OCI-LY7 (cell line): ENCODE results near the gene PVALEF. TPM values are rescaled to one million over a fixed set of nuclear protein-coding genes. Genes with fewer than 3 reads are reported as not detected.

Source experiments
- BruUV-seq: library from RNA; stranded (reverse); fragments of 400-500 nt; replicated peaks from 2 replicates; lab custom pipeline; 2021; lab: Mats Ljungman, UMichigan
- CTCF ChIA-PET: fragments of 300-600 bp; sonication (Branson Sonifier 250); formaldehyde crosslinking; loops from one replicate; lab custom pipeline; 2022; ENCODE audit warnings: antibody characterized with exemption; ENCODE audit not compliant: unreplicated experiment; lab: Charles Lee
- POLR2A ChIA-PET: fragments of 300-600 bp; sonication (Branson Sonifier 250); formaldehyde crosslinking; loops from one replicate; lab custom pipeline; 2022; ENCODE audit warnings: antibody characterized with exemption; lab: Charles Lee
- DNase-seq: peaks from one replicate; pipeline ENCODE4 v3.0.0-alpha.2; 2015; ENCODE audit warnings: low spot score
- H2AFZ ChIP-seq: fragments of 200-600 bp; sonication (generic), shearing (Covaris generic); 2 replicates; pipeline ENCODE4 v1.6.1; 2014; ENCODE audit warnings: mild to moderate bottlenecking, antibody characterized with exemption, low read length, moderate library complexity
- H3K27ac ChIP-seq: fragments of 200-600 bp; sonication (generic); 2 replicates; pipeline ENCODE4 v1.5.1; 2014; ENCODE audit warnings: mixed run types, low read depth, mild to moderate bottlenecking, moderate library complexity, low read length, inconsistent platforms; ENCODE audit not compliant: poor library complexity, severe bottlenecking
- H3K36me3 ChIP-seq: fragments of 200-600 bp; sonication (generic); 2 replicates; pipeline ENCODE4 v1.6.1; 2014; ENCODE audit warnings: mild to moderate bottlenecking, antibody characterized with exemption, low read length, moderate library complexity, mixed read lengths; ENCODE audit not compliant: insufficient read depth
- H3K4me1 ChIP-seq: fragments of 200-600 bp; sonication (generic); 2 replicates; pipeline ENCODE4 v1.5.1; 2014; ENCODE audit warnings: mild to moderate bottlenecking, low read length; ENCODE audit not compliant: insufficient read depth, poor library complexity, severe bottlenecking
- H3K4me2 ChIP-seq: fragments of 200-600 bp; sonication (generic); 2 replicates; pipeline ENCODE4 v1.6.1; 2014; ENCODE audit warnings: mild to moderate bottlenecking, low read length
- H3K4me3 ChIP-seq: fragments of 200-600 bp; sonication (generic); 2 replicates; pipeline ENCODE4 v1.5.1; 2014; ENCODE audit warnings: mild to moderate bottlenecking, low read depth, low read length; ENCODE audit not compliant: poor library complexity, severe bottlenecking
- H3K79me2 ChIP-seq: fragments of 200-600 bp; sonication (generic); 2 replicates; pipeline ENCODE4 v1.6.1; 2016; ENCODE audit warnings: low read depth, mild to moderate bottlenecking, low read length, moderate library complexity, mixed read lengths; ENCODE audit not compliant: insufficient read depth
- H3K9me2 ChIP-seq: fragments of 200-600 bp; sonication (generic); 2 replicates; pipeline ENCODE4 v1.6.1; 2016; ENCODE audit warnings: mild to moderate bottlenecking, low read length, mixed read lengths; ENCODE audit not compliant: insufficient read depth
- H3K9me3 ChIP-seq: fragments of 200-600 bp; sonication (generic); 2 replicates; pipeline ENCODE4 v1.6.1; 2014; ENCODE audit warnings: mild to moderate bottlenecking, mixed run types, low read length, mixed read lengths
- H4K20me1 ChIP-seq: fragments of 200-600 bp; sonication (generic); 2 replicates; pipeline ENCODE4 v1.6.1; 2014; ENCODE audit warnings: mild to moderate bottlenecking, antibody characterized with exemption, low read length, moderate library complexity, mixed read lengths; ENCODE audit not compliant: insufficient read depth
- CTCF ChIP-seq: fragments of 200-600 bp; sonication (generic); conservative IDR thresholded peaks from 2 replicates; pipeline ENCODE4 v1.5.1; 2014; ENCODE audit warnings: mild to moderate bottlenecking, antibody characterized with exemption, low read length, moderate library complexity, mixed read lengths
- EZH2phosphoT487 ChIP-seq: fragments of 200-600 bp; sonication (generic); IDR thresholded peaks from 2 replicates; pipeline ENCODE4 v1.6.1; 2018; ENCODE audit warnings: low read depth, borderline replicate concordance, mild to moderate bottlenecking, mixed run types, antibody characterized with exemption, low read length, moderate library complexity, mixed read lengths
- intact Hi-C: fragments of 100-400 bp; cut with micrococcal nuclease; formaldehyde crosslinking; loops from one replicate; pipeline ENCODE4 v1.10.0; 2022; ENCODE audit not compliant: unreplicated experiment
- total RNA-seq, 2 experiments: library from RNA; depleted of rRNA in 1 of 2; stranded (reverse); fragments of >200 nt in 1 of 2; shearing (Covaris generic) in 1 of 2; gene quantifications; 2 replicates each; pipeline ENCODE4 v1.2.3, GENCODE V29; 2014 to 2022

Gene PVALEF
- total RNA-seq, 2 experiments from 2014 or later = not detected

- CTCF ChIA-PET = no interaction called here
- no peak for DNase-seq
- Histone ChIP-seq H3K4me1 (peaks cover 5% of the 10 kb centered on the region), H3K9me3 (peaks cover 10% of the 10 kb centered on the region; the same call in 1 of the 2 replicates), H3K4me2 (no peak overlapping the region), H4K20me1 (no peaks in the 10 kb centered on the region), H3K27ac (no peak overlapping the region), H3K9me2 (no peaks in the 10 kb centered on the region), H2AFZ (no peak overlapping the region), H3K4me3 (no peak overlapping the region), H3K36me3 (no peaks in the 10 kb centered on the region), H3K79me2 (no peaks in the 10 kb centered on the region)
- no TSS peak for BruUV-seq
- POLR2A ChIA-PET = interaction anchor here (0.7 kb wide), 1 partner anchor 481 kb away, joined by 3 read pairs; no protein-coding TSS in a partner anchor
- TF ChIP-seq CTCF (no peak), EZH2phosphoT487 (no peak)
- intact Hi-C loops = no loop called here
These were observed 11.4 kb downstream of the PVALEF start for GRCh38 chr17:81176666-81177065.

- Histone ChIP-seq H3K79me2 (no peaks in the 10 kb centered on the region), H4K20me1 (no peaks in the 10 kb centered on the region), H3K27ac (no peak overlapping the region), H3K4me3 (no peak overlapping the region), H2AFZ (no peak overlapping the region), H3K4me1 (peaks cover 5% of the 10 kb centered on the region), H3K4me2 (no peak overlapping the region), H3K9me3 (peaks cover 10% of the 10 kb centered on the region; the same call in 1 of the 2 replicates), H3K9me2 (no peaks in the 10 kb centered on the region), H3K36me3 (no peaks in the 10 kb centered on the region)
- no TSS peak for BruUV-seq
- no peak for DNase-seq
- no peak for TF ChIP-seq EZH2phosphoT487
- POLR2A ChIA-PET = no interaction called here
- CTCF ChIA-PET = no interaction called here
- intact Hi-C loops = no loop called here
These were observed 13.1 kb downstream of the PVALEF start for GRCh38 chr17:81178136-81179091.

GRCh38 chr17:81179220-81179619 is 13.9 kb downstream of the PVALEF start:
- peak; percentile 41 for DNase-seq
- H3K9me3 ChIP-seq = peaks cover 10% of the 10 kb centered on the region; the same call in 1 of the 2 replicates
- H2AFZ ChIP-seq = no peak overlapping the region
- POLR2A ChIA-PET = no interaction called here
- no peak overlapping the region for H3K4me3 ChIP-seq
- CTCF ChIA-PET = no interaction called here
- H3K9me2 ChIP-seq = no peaks in the 10 kb centered on the region
- no peaks in the 10 kb centered on the region for H4K20me1 ChIP-seq
- H3K36me3 ChIP-seq = no peaks in the 10 kb centered on the region
- 0 out of 2 replicates have a peak, but pooled peaks have one; percentile 10 for TF ChIP-seq CTCF
- TF ChIP-seq EZH2phosphoT487 = no peak
- BruUV-seq = no TSS peak
- intact Hi-C loops = no loop called here
- no peak overlapping the region for H3K4me2 ChIP-seq
- no peak overlapping the region for H3K27ac ChIP-seq
- H3K79me2 ChIP-seq = no peaks in the 10 kb centered on the region
- peaks cover 5% of the 10 kb centered on the region for H3K4me1 ChIP-seq
